Esophagus muscularis mucosa (tissue), 4 donors: ENCODE results near the gene HEATR1.
"Not testable (repeated sequence)": the region's sequence is repeated elsewhere in the genome, so short reads cannot be mapped to it uniquely, and the experiment has no call there.

Source experiments
- CTCF ChIP-seq, 3 experiments: fragments of 200-600 bp in 2 of 3; fragments of 450-650 bp in 1 of 3; sonication (generic) in 2 of 3; IDR thresholded peaks; one replicate each; pipeline ENCODE4 v1.5.1; 2017 to 2019; ENCODE audit warnings: antibody characterized with exemption in 3 of 3, mild to moderate bottlenecking in 2 of 3, moderate library complexity in 1 of 3
- EP300 ChIP-seq: sonication (generic); formaldehyde crosslinking; IDR thresholded peaks from one replicate; pipeline ENCODE4 v1.6.1; 2017; ENCODE audit warnings: antibody characterized with exemption
- POLR2A ChIP-seq: fragments of 450-650 bp; IDR thresholded peaks from one replicate; pipeline ENCODE4 v1.6.1; 2017; ENCODE audit warnings: antibody characterized with exemption, moderate library complexity, mild to moderate bottlenecking, low read depth
- POLR2AphosphoS5 ChIP-seq, 2 donors: sonication (generic); formaldehyde crosslinking; IDR thresholded peaks; one replicate each; pipeline ENCODE4 v1.6.1; 2017; ENCODE audit warnings: antibody characterized with exemption in 2 of 2

- TF ChIP-seq POLR2A; CTCF (IDR thresholded peaks at IDR 0.05); POLR2AphosphoS5 (IDR thresholded peaks at IDR 0.05); EP300: not testable (repeated sequence)
Observed at GRCh38 chr1:236580404-236580803, 23.9 kb downstream of the HEATR1 start.
